HG02678 (cell line): ENCODE data around the gene UHRF2.

Experiments
- ATAC-seq: cut with Tn5 transposase; IDR thresholded peaks from one replicate; pipeline ENCODE4 v1.9.1; 2021; ENCODE audit warnings: mild to moderate bottlenecking, moderate library complexity; ENCODE audit not compliant: unreplicated experiment

UHRF2 gene

GRCh38 chr9:6552498-6553121 is 139.6 kb downstream of the UHRF2 start:
- no peak for ATAC-seq

- no peak for ATAC-seq
Measured at GRCh38 chr9:6553866-6554265, 140.9 kb downstream of the UHRF2 start.
